ENCODE data around the gene TSNAXIP1. TPM values are rescaled to one million over a fixed set of nuclear protein-coding genes. Genes with fewer than 3 reads are reported as not detected.
A peak's percentile ranks its signal among the peaks of the same experiment; 100 is the strongest.

The TSNAXIP1 gene
- total RNA-seq, 4 donors from 2014 or later = 0.15 to 0.97 (median 0.72) TPM

DNA sequence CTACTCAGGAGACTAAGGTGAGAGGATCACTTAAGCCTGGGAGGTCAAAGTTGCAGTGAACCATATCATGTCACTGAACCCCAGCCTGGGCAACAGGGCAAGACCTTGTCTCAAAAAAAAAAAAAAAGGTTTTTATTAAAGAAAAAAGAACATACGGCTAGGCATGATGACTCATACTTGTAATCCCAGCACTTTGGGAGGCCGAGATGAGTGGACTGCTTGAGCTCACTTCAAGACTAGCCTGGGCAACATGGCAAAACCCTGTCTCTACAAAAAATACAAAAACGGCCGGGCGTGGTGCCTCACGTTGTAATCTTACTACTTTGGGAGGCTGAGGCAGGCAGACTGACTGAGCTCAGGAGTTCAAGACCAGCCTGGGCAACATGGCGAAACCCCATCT is 38.7 kb upstream of the TSNAXIP1 start:
- Histone ChIP-seq H3K9me3 (no peaks in the 10 kb centered on the region), H3K36me3 (peaks cover 0 to 59% (median 7%) of the 10 kb centered on the region in 3 donors), H3K4me1 (peaks cover 0 to 23% (median 10%) of the 10 kb centered on the region in 3 donors), H3K4me3 (no peak overlapping the region), H3K27ac (peak overlapping the region in 1 of 4 donors; percentile 18), H3K27me3 (no peaks in the 10 kb centered on the region)
- intact Hi-C loops (cut with DNase I) = no loop called here
- WGBS, 2 donors = 33 to 41% methylated on average over 7 of the region's 7 CpGs
- TF ChIP-seq, protein P1, sequence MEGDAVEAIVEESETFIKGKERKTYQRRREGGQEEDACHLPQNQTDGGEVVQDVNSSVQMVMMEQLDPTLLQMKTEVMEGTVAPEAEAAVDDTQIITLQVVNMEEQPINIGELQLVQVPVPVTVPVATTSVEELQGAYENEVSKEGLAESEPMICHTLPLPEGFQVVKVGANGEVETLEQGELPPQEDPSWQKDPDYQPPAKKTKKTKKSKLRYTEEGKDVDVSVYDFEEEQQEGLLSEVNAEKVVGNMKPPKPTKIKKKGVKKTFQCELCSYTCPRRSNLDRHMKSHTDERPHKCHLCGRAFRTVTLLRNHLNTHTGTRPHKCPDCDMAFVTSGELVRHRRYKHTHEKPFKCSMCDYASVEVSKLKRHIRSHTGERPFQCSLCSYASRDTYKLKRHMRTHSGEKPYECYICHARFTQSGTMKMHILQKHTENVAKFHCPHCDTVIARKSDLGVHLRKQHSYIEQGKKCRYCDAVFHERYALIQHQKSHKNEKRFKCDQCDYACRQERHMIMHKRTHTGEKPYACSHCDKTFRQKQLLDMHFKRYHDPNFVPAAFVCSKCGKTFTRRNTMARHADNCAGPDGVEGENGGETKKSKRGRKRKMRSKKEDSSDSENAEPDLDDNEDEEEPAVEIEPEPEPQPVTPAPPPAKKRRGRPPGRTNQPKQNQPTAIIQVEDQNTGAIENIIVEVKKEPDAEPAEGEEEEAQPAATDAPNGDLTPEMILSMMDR (IDR thresholded peaks at IDR 0.05) = no peak
- no peak for DNase-seq

DNA sequence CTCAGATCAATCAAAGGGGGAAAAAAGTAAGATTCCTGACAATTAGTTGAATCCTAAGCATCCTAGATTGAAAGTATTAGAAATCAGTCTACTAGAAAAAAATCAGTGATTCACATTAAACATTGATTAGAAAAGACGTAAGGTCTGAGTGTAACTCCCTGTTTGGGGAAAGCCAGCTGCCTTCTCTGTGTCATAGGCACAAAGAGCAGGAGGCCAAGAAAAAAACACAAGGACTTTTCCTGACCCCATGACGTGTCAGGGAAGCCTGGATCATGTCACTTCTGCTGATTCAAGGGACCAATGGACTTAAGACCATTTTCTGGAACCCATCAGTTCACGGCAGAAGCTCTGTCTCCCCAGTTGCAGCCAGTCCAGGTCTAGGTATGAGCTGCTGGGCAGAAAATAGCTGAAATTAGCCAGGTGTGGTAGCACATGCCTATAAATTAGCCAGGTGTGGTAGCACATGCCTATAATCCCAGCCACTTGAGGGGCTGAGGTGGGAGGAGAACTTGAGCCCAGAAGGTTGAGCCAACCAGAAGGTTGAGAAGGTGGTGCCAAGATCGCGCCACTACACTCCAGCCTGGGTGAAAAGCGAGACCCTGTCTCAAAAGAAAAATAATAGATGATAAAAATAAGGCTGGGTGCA is 36.2 kb upstream of the TSNAXIP1 start:
- intact Hi-C loops (cut with DNase I) = no loop called here
- WGBS, 2 donors = 80 to 98% methylated on average over 5 to 6 of the region's 6 CpGs
- Histone ChIP-seq H3K36me3 (peaks cover 0 to 48% (median 3%) of the 10 kb centered on the region in 3 donors), H3K4me3 (no peak overlapping the region), H3K27ac (no peak overlapping the region), H3K27me3 (no peaks in the 10 kb centered on the region), H3K4me1 (peaks cover 5 to 39% (median 23%) of the 10 kb centered on the region in 3 donors), H3K9me3 (no peaks in the 10 kb centered on the region)
- TF ChIP-seq, protein P1 (IDR thresholded peaks at IDR 0.05) = no peak
- no peak for TF ChIP-seq POLR2A (IDR thresholded peaks at IDR 0.05)
- DNase-seq = no peak

DNA sequence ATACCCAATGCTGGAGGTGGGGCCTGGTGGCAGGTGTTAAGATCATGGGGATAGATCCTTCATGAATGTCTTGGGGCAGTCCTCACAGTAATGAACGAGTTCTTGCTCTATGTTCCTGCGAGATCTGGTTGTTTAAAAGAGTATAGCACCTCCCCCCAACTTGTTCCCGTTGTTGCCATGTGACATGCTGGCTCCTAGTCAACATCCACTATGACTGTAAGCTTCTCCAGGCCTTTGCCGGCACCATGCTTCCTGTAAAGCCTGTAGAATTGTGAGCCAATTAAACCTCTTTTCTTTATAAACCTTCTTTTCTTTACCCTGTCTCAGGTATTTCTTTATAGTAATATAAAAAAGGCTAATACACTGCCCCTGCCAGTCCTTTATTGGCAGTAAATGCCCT is 33.6 kb upstream of the TSNAXIP1 start:
- intact Hi-C loops (cut with DNase I) = no loop called here
- TF ChIP-seq, protein P1 (IDR thresholded peaks at IDR 0.05) = no peak
- TF ChIP-seq POLR2A (IDR thresholded peaks at IDR 0.05) = no peak
- Histone ChIP-seq H3K27me3 (no peaks in the 10 kb centered on the region), H3K9me3 (no peaks in the 10 kb centered on the region), H3K4me1 (peaks cover 5 to 35% (median 23%) of the 10 kb centered on the region in 3 donors), H3K36me3 (peaks cover 0 to 29% (median 3%) of the 10 kb centered on the region in 3 donors), H3K4me3 (no peak overlapping the region), H3K27ac (peak overlapping the region in 2 of 4 donors; percentile 18 to 57)
- 36 to 62% methylated on average over 4 of the region's 4 CpGs for WGBS, 2 donors
- DNase-seq = no peak

DNA sequence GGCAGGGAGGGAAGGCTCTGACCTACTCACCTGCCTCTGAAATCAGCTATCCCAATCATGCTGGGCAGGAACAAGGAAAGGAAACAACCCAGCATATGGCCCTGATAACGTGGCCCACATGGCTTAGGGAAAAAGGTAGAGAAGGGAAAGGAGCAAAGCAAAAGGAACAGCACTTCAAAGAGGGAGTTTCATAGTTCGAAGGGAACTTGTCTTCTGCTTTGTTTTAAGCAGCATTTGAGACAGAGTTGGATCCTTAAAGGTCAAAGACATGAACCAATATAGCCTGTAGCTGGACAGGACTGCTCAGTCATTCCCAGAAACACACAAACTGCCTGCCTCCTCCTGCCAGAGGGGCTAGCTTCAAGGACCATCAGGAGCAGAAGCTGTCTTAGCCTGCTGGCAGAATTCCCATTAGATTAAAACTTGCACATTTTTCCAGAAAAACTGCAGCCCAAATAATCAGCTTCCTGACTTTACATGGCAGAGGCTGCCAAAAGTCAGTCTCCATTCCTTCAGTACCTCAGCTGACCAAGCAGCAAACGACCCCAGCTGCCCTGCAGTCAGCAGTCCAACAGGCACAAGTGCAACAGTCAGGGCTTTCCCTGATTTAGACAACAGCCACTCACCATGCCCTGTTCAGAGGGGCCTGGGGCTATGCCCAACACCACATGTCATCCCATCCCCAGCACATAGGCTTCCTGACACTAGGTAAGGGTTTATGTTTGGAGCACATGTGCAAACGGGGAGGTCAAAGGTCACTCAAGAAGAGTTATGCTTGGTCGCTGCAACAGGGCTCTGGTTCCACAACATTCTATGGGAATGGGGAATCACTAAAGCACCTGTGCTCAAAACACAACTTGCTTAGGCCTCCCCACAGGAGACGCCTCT is 32.9 kb upstream of the TSNAXIP1 start:
- WGBS, 2 donors = 60 to 67% methylated on average over 4 to 6 of the region's 6 CpGs
- peak overlapping the region in 2 of 4 donors; percentile 15 to 57 for H3K27ac ChIP-seq
- H3K9me3 ChIP-seq = no peaks in the 10 kb centered on the region
- H3K4me3 ChIP-seq = no peak overlapping the region
- peaks cover 0 to 29% (median 3%) of the 10 kb centered on the region in 3 donors for H3K36me3 ChIP-seq
- H3K27me3 ChIP-seq = no peaks in the 10 kb centered on the region
- intact Hi-C loops (cut with DNase I) = no loop called here
- TF ChIP-seq, protein P1 (IDR thresholded peaks at IDR 0.05) = no peak
- no peak for TF ChIP-seq POLR2A (IDR thresholded peaks at IDR 0.05)
- H3K4me1 ChIP-seq = peaks cover 5 to 31% (median 23%) of the 10 kb centered on the region in 3 donors
- DNase-seq = no peak

DNA sequence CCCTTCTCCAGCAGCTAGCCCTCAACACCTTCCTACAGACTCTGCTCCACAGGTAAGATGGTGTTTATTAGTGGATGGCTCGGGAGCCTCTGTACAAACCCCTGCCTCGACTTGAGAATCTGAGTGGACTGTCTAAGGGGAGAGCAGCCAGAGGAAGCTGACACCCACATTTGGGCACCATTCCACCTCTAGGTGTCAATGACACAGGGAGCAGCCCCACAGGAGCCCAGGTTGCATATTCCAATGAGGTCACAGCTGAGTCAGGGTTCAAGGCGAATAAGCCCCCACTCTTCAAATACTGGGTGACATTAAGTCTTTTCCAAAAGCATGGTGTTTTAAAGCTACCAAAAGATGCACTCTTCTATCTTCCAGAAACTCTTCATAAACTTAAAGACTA is 32.2 kb upstream of the TSNAXIP1 start:
- intact Hi-C loops (cut with DNase I) = no loop called here
- WGBS, 2 donors = 67 to 96% methylated on average over 2 to 3 of the region's 3 CpGs
- Histone ChIP-seq H3K4me1 (peaks cover 5 to 37% (median 27%) of the 10 kb centered on the region in 3 donors), H3K27ac (no peak overlapping the region), H3K36me3 (peaks cover 0 to 29% (median 2%) of the 10 kb centered on the region in 3 donors), H3K4me3 (no peak overlapping the region), H3K9me3 (no peaks in the 10 kb centered on the region), H3K27me3 (no peaks in the 10 kb centered on the region)
- DNase-seq = no peak
- TF ChIP-seq, protein P1 (IDR thresholded peaks at IDR 0.05) = no peak
- no peak for TF ChIP-seq POLR2A (IDR thresholded peaks at IDR 0.05)

Data from esophagus squamous epithelium (tissue), 5 donors.